IMR-90 (cell line): Measurements from ENCODE around the gene KCTD16. TPM values are rescaled to one million over a fixed set of nuclear protein-coding genes. Genes with fewer than 3 reads are reported as not detected.
A peak's percentile ranks its signal among the peaks of the same experiment; 100 is the strongest.

Experiments
- ATAC-seq: fragments of 200-7000 bp; cut with Tn5 transposase; 2 replicates; pipeline ENCODE4 v1.9.1; 2020; ENCODE audit warnings: low read depth, mild to moderate bottlenecking, moderate library complexity
- BruUV-seq: library from RNA; stranded (reverse); fragments of 400-500 nt; replicated peaks from 2 replicates; lab custom pipeline; 2021; lab: Mats Ljungman, UMichigan
- CTCF ChIA-PET: fragments of 300-600 bp; formaldehyde crosslinking; extraction: SDS; loops from one replicate; lab custom pipeline; 2021; ENCODE audit warnings: antibody characterized with exemption; lab: Yijun Ruan, JAX
- POLR2A ChIA-PET: fragments of 300-600 bp; sonication (Branson Sonifier 250); formaldehyde crosslinking; loops from one replicate; lab custom pipeline; 2022; ENCODE audit warnings: antibody characterized with exemption; ENCODE audit not compliant: unreplicated experiment; lab: Charles Lee
- DNase-seq: peaks from one replicate; pipeline ENCODE4 v3.0.0; 2013
- H2AFZ ChIP-seq: replicated peaks from 2 replicates; pipeline ENCODE3; 2013; ENCODE audit warnings: low read length, mild to moderate bottlenecking; ENCODE audit not compliant: poor library complexity
- H2AK5ac ChIP-seq: 2 replicates; pipeline ENCODE4 v1.6.1; 2013; ENCODE audit warnings: low read depth, low read length, inconsistent platforms
- H2AK9ac ChIP-seq: replicated peaks from 2 replicates; pipeline ENCODE3; 2013; ENCODE audit warnings: mild to moderate bottlenecking, low read depth, low read length, moderate library complexity; ENCODE audit not compliant: poor library complexity
- H2BK120ac ChIP-seq: 2 replicates; pipeline ENCODE4 v1.6.1; 2013; ENCODE audit warnings: low read depth, low read length, inconsistent platforms
- H2BK15ac ChIP-seq: 3 replicates; pipeline ENCODE4 v1.6.1; 2013; ENCODE audit warnings: low read depth, low read length, inconsistent platforms
- H2BK20ac ChIP-seq: 2 replicates; pipeline ENCODE4 v1.6.1; 2013; ENCODE audit warnings: low read depth, mild to moderate bottlenecking, inconsistent platforms, low read length, moderate library complexity
- H2BK5ac ChIP-seq: 2 replicates; pipeline ENCODE4 v1.6.1; 2013; ENCODE audit warnings: mild to moderate bottlenecking, low read depth, low read length, inconsistent platforms; ENCODE audit not compliant: poor library complexity, severe bottlenecking
- H3K14ac ChIP-seq: replicated peaks from 2 replicates; pipeline ENCODE4 v1.6.1; 2013; ENCODE audit warnings: low read depth, low read length, inconsistent platforms
- H3K18ac ChIP-seq: 2 replicates; pipeline ENCODE4 v1.6.1; 2013; ENCODE audit warnings: low read depth, low read length, control low read depth
- H3K23ac ChIP-seq: 2 replicates; pipeline ENCODE4 v1.6.1; 2013; ENCODE audit warnings: low read depth, low read length, inconsistent platforms
- H3K27ac ChIP-seq: 2 replicates; pipeline ENCODE4 v1.5.1; 2013; ENCODE audit warnings: mild to moderate bottlenecking, control low read depth, low read length; ENCODE audit not compliant: insufficient read depth
- H3K27me3 ChIP-seq: 2 replicates; pipeline ENCODE4 v1.6.1; 2013; ENCODE audit warnings: low read length; ENCODE audit not compliant: control insufficient read depth, insufficient read depth
- H3K36me3 ChIP-seq: 2 replicates; pipeline ENCODE4 v1.6.1; 2013; ENCODE audit warnings: low read length, mixed read lengths; ENCODE audit not compliant: control insufficient read depth, insufficient read depth
- H3K4ac ChIP-seq: 2 replicates; pipeline ENCODE4 v1.6.1; 2013; ENCODE audit warnings: low read depth, low read length, inconsistent platforms
- H3K4me1 ChIP-seq: 2 replicates; pipeline ENCODE4 v1.6.1; 2013; ENCODE audit warnings: low read length, mixed read lengths; ENCODE audit not compliant: control insufficient read depth, insufficient read depth
- H3K4me2 ChIP-seq: 2 replicates; pipeline ENCODE4 v1.6.1; 2013; ENCODE audit warnings: low read depth, mild to moderate bottlenecking, control low read depth, low read length, moderate library complexity
- H3K4me3 ChIP-seq: 2 replicates; pipeline ENCODE4 v1.5.1; 2013; ENCODE audit warnings: low read depth, mild to moderate bottlenecking, control low read depth, low read length, moderate library complexity; ENCODE audit not compliant: insufficient read depth
- H3K56ac ChIP-seq: 2 replicates; pipeline ENCODE4 v1.6.1; 2013; ENCODE audit warnings: low read length, inconsistent platforms; ENCODE audit not compliant: insufficient read depth; ENCODE audit errors: extremely low read depth
- H3K79me1 ChIP-seq, 2 experiments: 2 replicates each; pipeline ENCODE4 v1.6.1; 2013; ENCODE audit warnings: low read length in 2 of 2, inconsistent platforms in 1 of 2, low read depth in 1 of 2
- H3K9ac ChIP-seq: 2 replicates; pipeline ENCODE4 v1.6.1; 2013; ENCODE audit warnings: low read depth, low read length, control low read depth
- H3K9me1 ChIP-seq: 2 replicates; pipeline ENCODE4 v1.6.1; 2013; ENCODE audit warnings: low read length, inconsistent platforms; ENCODE audit not compliant: insufficient read depth
- H3K9me3 ChIP-seq: 2 replicates; pipeline ENCODE4 v1.6.1; 2013; ENCODE audit warnings: low read length; ENCODE audit not compliant: control insufficient read depth, insufficient read depth
- H4K20me1 ChIP-seq: 2 replicates; pipeline ENCODE4 v1.6.1; 2013; ENCODE audit warnings: low read length, inconsistent platforms; ENCODE audit not compliant: insufficient read depth
- H4K5ac ChIP-seq: 2 replicates; pipeline ENCODE4 v1.6.1; 2013; ENCODE audit warnings: mild to moderate bottlenecking, low read depth, low read length, control low read depth
- H4K8ac ChIP-seq, 2 experiments: 2 replicates each; pipeline ENCODE4 v1.6.1; 2013; ENCODE audit warnings: low read depth in 2 of 2, low read length in 2 of 2, control low read depth in 1 of 2, inconsistent platforms in 1 of 2
- H4K91ac ChIP-seq: 2 replicates; pipeline ENCODE4 v1.6.1; 2013; ENCODE audit warnings: low read depth, low read length, inconsistent platforms; ENCODE audit not compliant: insufficient read depth
- BHLHE40 ChIP-seq: fragments of 150-350 bp; IDR thresholded peaks from 2 replicates; pipeline ENCODE4 v1.6.1; 2016; ENCODE audit warnings: mild to moderate bottlenecking, low read depth, low read length
- CEBPB ChIP-seq: IDR thresholded peaks from 2 replicates; pipeline ENCODE4 v1.6.1; 2012; ENCODE audit warnings: low read depth, low read length, improper control_type of control experiment
- CTCF ChIP-seq: conservative IDR thresholded peaks from 2 replicates; pipeline ENCODE4 v1.5.1; 2012; ENCODE audit warnings: mild to moderate bottlenecking, low read depth, low read length, improper control_type of control experiment
- MAFK ChIP-seq: IDR thresholded peaks from 2 replicates; pipeline ENCODE4 v1.6.1; 2012; ENCODE audit warnings: low read depth, low read length, improper control_type of control experiment
- MAZ ChIP-seq: IDR thresholded peaks from 2 replicates; pipeline ENCODE4 v1.6.1; 2012; ENCODE audit warnings: low read depth, mild to moderate bottlenecking, low read length, improper control_type of control experiment, moderate library complexity, borderline replicate concordance
- NFE2L2 ChIP-seq: fragments of 150-350 bp; IDR thresholded peaks from 2 replicates; pipeline ENCODE4 v1.6.1; 2016; ENCODE audit warnings: low read depth, mild to moderate bottlenecking, low read length
- RCOR1 ChIP-seq: IDR thresholded peaks from 2 replicates; pipeline ENCODE4 v1.6.1; 2012; ENCODE audit warnings: mild to moderate bottlenecking, low read length, improper control_type of control experiment; ENCODE audit not compliant: insufficient replicate concordance
- WGBS, 2 experiments: methylation state at CpG; one replicate each; pipeline versions ENCODE4 v1.1.5 to v1.1.7; 2013; ENCODE audit warnings: missing lambda C conversion rate in 2 of 2; ENCODE audit not compliant: insufficient read length in 1 of 2; ENCODE audit errors: extremely low coverage in 2 of 2; 5-methylcytosine and 5-hydroxymethylcytosine counted together
- dilution Hi-C: fragments of 300-500 bp; cut with HindIII; formaldehyde crosslinking; loops from one replicate; pipeline ENCODE4 v1.14.3; 2018; ENCODE audit warnings: low sequenced_read_pairs; ENCODE audit not compliant: unreplicated experiment
- in situ Hi-C: fragments of 300-500 bp; cut with MboI; formaldehyde crosslinking; loops from 3 replicates; pipeline ENCODE4 v1.14.3; 2019; ENCODE audit warnings: low sequenced_read_pairs, inconsistent platforms, mixed read lengths
- intact Hi-C: fragments of 100-400 bp; cut with micrococcal nuclease; formaldehyde crosslinking; loops from 2 replicates; pipeline ENCODE4 v1.10.0; 2022
- polyA plus RNA-seq, 3 experiments: library from polyadenylated mRNA; depleted of rRNA; stranded (reverse); fragments of >200 nt; gene quantifications; 2 replicates each; pipeline ENCODE4 v1.2.3, GENCODE V29; 2012; ENCODE audit warnings: low replicate concordance in 1 of 3
- total RNA-seq: library from RNA; depleted of rRNA; stranded (reverse); fragments of >200 nt; gene quantifications from 2 replicates; pipeline ENCODE4 v1.2.3, GENCODE V29; 2012

KCTD16 gene
- total and polyA plus RNA-seq, 2 of the 4 experiments (the other 2 are of a cell fraction) = 0.43 to 1.1 TPM

GRCh38 chr5:144391044-144391443 lies 220.4 kb downstream of the KCTD16 start:
- H3K18ac ChIP-seq = no peak overlapping the region
- dilution Hi-C loops (no loop called here), in situ Hi-C loops (no loop called here), intact Hi-C loops (loop anchor here (2.0 kb wide), 1 partner anchor 186 kb away; no protein-coding TSS in a partner anchor)
- no peak overlapping the region for H2AK9ac ChIP-seq
- no peaks in the 10 kb centered on the region for H3K9me3 ChIP-seq
- CTCF ChIA-PET = no interaction called here
- H3K14ac ChIP-seq = no peak overlapping the region
- H4K20me1 ChIP-seq = no peaks in the 10 kb centered on the region
- H3K23ac ChIP-seq = no peak overlapping the region
- no peaks in the 10 kb centered on the region for H3K27me3 ChIP-seq
- H3K9me1 ChIP-seq = no peaks in the 10 kb centered on the region
- no peak overlapping the region for H2BK20ac ChIP-seq
- H3K4me2 ChIP-seq = no peak overlapping the region
- H3K36me3 ChIP-seq = no peaks in the 10 kb centered on the region
- no peaks in the 10 kb centered on the region for H3K4me1 ChIP-seq
- H4K5ac ChIP-seq = no peak overlapping the region
- H4K8ac ChIP-seq = no peak overlapping the region
- DNase-seq (no peak), ATAC-seq (no peak)
- no peak overlapping the region for H2AFZ ChIP-seq
- H3K56ac ChIP-seq = no peak overlapping the region
- no peak overlapping the region for H3K4ac ChIP-seq
- H2BK15ac ChIP-seq = no peak overlapping the region
- BruUV-seq = no TSS peak
- H2BK120ac ChIP-seq = no peak overlapping the region
- TF ChIP-seq CTCF = no peak
- no peak for TF ChIP-seq RCOR1
- 0 out of 2 replicates have a peak, but pooled peaks have one; percentile 12 for TF ChIP-seq CEBPB
- TF ChIP-seq BHLHE40 = no peak
- TF ChIP-seq MAFK = no peak
- no peak for TF ChIP-seq MAZ
- TF ChIP-seq NFE2L2 = no peak
- no peak overlapping the region for H3K9ac ChIP-seq
- no peak overlapping the region for H3K27ac ChIP-seq
- no peak overlapping the region for H2BK5ac ChIP-seq
- H2AK5ac ChIP-seq = no peak overlapping the region
- POLR2A ChIA-PET = no interaction called here
- H4K91ac ChIP-seq = no peak overlapping the region
- no peaks in the 10 kb centered on the region for H3K79me1 ChIP-seq
- no peak overlapping the region for H3K4me3 ChIP-seq
- 40% methylated on average over 1 of the region's 2 CpGs; no CpG with 5 or more reads in 1 of the 2 experiments for WGBS, 2 experiments
